ENCODE measurements around the gene ZFPM1. TPM values are rescaled to one million over a fixed set of nuclear protein-coding genes. Genes with fewer than 3 reads are reported as not detected.

Gene ZFPM1
- total RNA-seq, 1 donor from 2014 or later, result 11.1 TPM

GRCh38 chr16:88552166-88552565, 99.1 kb downstream of the ZFPM1 start:
- peaks cover 6% of the 10 kb centered on the region for H3K4me1 Mint-ChIP-seq
- H3K9me3 Mint-ChIP-seq, result no peaks in the 10 kb centered on the region
- no peak overlapping the region for H3K4me3 Mint-ChIP-seq
- H3K36me3 Mint-ChIP-seq (ENCODE audit: low read depth), result no peaks in the 10 kb centered on the region
- peaks cover 18% of the 10 kb centered on the region for H3K27me3 Mint-ChIP-seq (ENCODE audit: low read depth)
- TF ChIP-seq, protein P1, sequence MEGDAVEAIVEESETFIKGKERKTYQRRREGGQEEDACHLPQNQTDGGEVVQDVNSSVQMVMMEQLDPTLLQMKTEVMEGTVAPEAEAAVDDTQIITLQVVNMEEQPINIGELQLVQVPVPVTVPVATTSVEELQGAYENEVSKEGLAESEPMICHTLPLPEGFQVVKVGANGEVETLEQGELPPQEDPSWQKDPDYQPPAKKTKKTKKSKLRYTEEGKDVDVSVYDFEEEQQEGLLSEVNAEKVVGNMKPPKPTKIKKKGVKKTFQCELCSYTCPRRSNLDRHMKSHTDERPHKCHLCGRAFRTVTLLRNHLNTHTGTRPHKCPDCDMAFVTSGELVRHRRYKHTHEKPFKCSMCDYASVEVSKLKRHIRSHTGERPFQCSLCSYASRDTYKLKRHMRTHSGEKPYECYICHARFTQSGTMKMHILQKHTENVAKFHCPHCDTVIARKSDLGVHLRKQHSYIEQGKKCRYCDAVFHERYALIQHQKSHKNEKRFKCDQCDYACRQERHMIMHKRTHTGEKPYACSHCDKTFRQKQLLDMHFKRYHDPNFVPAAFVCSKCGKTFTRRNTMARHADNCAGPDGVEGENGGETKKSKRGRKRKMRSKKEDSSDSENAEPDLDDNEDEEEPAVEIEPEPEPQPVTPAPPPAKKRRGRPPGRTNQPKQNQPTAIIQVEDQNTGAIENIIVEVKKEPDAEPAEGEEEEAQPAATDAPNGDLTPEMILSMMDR (conservative IDR thresholded peaks at IDR 0.05), result no peak
- H3K27ac Mint-ChIP-seq (ENCODE audit: unreplicated experiment), result no peak overlapping the region
- no peak for DNase-seq (ENCODE audit: low read depth, low spot score)

DNA sequence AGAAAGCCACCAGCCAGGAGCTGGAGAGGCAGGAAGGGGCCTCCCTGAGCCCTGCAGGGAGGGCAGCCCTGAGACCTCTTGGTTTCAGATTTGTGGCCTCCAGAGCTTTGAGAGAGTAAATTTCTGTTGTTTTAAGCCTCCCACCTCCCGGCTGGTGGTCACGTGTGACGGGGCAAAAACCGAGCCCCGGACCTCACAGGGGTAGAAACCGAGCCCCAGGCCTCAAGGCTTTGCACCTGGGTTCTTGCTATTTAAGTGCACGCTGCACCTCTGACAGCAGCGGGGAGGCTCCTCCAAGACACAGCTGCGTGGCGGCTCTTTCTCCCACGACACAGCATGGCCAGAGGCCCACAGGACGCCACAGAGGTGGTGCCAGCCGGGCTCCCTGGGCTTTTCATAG, 99.7 kb downstream of the ZFPM1 start:
- Mint-ChIP-seq H3K4me3 (no peak overlapping the region), H3K9me3 (no peaks in the 10 kb centered on the region), H3K36me3 (ENCODE audit: low read depth) (no peaks in the 10 kb centered on the region), H3K27me3 (ENCODE audit: low read depth) (peaks cover 16% of the 10 kb centered on the region), H3K4me1 (peaks cover 9% of the 10 kb centered on the region), H3K27ac (ENCODE audit: unreplicated experiment) (no peak overlapping the region)
- TF ChIP-seq, protein P1 (conservative IDR thresholded peaks at IDR 0.05), result no peak
- DNase-seq (ENCODE audit: low read depth, low spot score), result no peak

GRCh38 chr16:88553739-88554138, 100.7 kb downstream of the ZFPM1 start:
- H3K4me3 Mint-ChIP-seq, result no peak overlapping the region
- TF ChIP-seq, protein P1 (conservative IDR thresholded peaks at IDR 0.05), result no peak
- DNase-seq (ENCODE audit: low read depth, low spot score), result no peak
- H3K9me3 Mint-ChIP-seq, result no peaks in the 10 kb centered on the region
- peaks cover 9% of the 10 kb centered on the region for H3K27me3 Mint-ChIP-seq (ENCODE audit: low read depth)
- H3K36me3 Mint-ChIP-seq (ENCODE audit: low read depth), result no peaks in the 10 kb centered on the region
- peaks cover 10% of the 10 kb centered on the region for H3K4me1 Mint-ChIP-seq
- H3K27ac Mint-ChIP-seq (ENCODE audit: unreplicated experiment), result no peak overlapping the region

GRCh38 chr16:88554711-88555264, 101.7 kb downstream of the ZFPM1 start:
- peak overlapping the region; percentile 12 for H3K27ac Mint-ChIP-seq (ENCODE audit: unreplicated experiment)
- H3K27me3 Mint-ChIP-seq (ENCODE audit: low read depth), result peaks cover 2% of the 10 kb centered on the region
- peaks cover 13% of the 10 kb centered on the region for H3K4me1 Mint-ChIP-seq
- DNase-seq (ENCODE audit: low read depth, low spot score), result no peak
- H3K9me3 Mint-ChIP-seq, result no peaks in the 10 kb centered on the region
- TF ChIP-seq, protein P1 (conservative IDR thresholded peaks at IDR 0.05), result no peak
- no peaks in the 10 kb centered on the region for H3K36me3 Mint-ChIP-seq (ENCODE audit: low read depth)
- no peak overlapping the region for H3K4me3 Mint-ChIP-seq

DNA sequence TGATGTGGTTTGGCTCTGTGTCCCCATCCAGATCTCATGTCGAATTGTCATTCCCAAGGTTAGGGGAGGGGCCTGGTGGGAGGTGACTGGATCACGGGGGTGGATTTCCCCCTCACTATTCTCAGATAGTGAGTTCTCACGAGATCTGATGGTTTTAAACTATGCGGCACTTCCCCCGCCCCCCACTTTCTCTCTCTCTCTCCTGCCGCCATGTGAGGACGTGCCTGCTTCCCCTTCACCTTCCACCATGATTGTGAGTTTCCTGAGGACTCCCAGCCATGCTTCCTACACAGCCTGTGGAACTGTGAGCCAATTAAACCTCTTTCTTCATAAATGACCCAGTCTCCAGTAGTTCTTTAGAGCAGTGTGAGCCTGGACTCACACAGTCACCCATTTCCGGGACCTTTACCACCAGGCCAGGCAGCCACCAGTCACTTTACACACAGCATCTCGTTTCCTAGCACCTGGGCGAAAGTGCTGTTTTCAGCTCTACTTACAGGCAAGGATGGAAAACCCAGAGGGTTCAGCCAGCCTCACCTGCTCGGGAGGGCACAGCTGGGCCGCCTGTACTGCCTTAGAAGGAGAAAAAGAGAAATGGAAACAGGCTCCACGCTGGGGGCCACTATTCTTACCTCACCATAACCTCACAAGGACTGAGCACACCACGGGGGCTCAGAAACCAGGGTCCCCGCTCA, 103.4 kb downstream of the ZFPM1 start:
- Mint-ChIP-seq H3K27ac (ENCODE audit: unreplicated experiment) (no peak overlapping the region), H3K4me3 (no peak overlapping the region), H3K36me3 (ENCODE audit: low read depth) (no peaks in the 10 kb centered on the region), H3K9me3 (no peaks in the 10 kb centered on the region), H3K4me1 (peaks cover 13% of the 10 kb centered on the region), H3K27me3 (ENCODE audit: low read depth) (peaks cover 2% of the 10 kb centered on the region)
- TF ChIP-seq, protein P1 (conservative IDR thresholded peaks at IDR 0.05), result no peak
- DNase-seq (ENCODE audit: low read depth, low spot score), result no peak

Data from neural crest cell (in vitro differentiated cells).